OCI-LY7 (cell line): Measurements from ENCODE around the gene VDR.

Source experiments
- CTCF ChIP-seq: fragments of 200-600 bp; sonication (generic); conservative IDR thresholded peaks from 2 replicates; pipeline ENCODE4 v1.5.1; 2014; ENCODE audit warnings: mild to moderate bottlenecking, antibody characterized with exemption, low read length, moderate library complexity, mixed read lengths
- EZH2phosphoT487 ChIP-seq: fragments of 200-600 bp; sonication (generic); IDR thresholded peaks from 2 replicates; pipeline ENCODE4 v1.6.1; 2018; ENCODE audit warnings: low read depth, borderline replicate concordance, mild to moderate bottlenecking, mixed run types, antibody characterized with exemption, low read length, moderate library complexity, mixed read lengths

DNA sequence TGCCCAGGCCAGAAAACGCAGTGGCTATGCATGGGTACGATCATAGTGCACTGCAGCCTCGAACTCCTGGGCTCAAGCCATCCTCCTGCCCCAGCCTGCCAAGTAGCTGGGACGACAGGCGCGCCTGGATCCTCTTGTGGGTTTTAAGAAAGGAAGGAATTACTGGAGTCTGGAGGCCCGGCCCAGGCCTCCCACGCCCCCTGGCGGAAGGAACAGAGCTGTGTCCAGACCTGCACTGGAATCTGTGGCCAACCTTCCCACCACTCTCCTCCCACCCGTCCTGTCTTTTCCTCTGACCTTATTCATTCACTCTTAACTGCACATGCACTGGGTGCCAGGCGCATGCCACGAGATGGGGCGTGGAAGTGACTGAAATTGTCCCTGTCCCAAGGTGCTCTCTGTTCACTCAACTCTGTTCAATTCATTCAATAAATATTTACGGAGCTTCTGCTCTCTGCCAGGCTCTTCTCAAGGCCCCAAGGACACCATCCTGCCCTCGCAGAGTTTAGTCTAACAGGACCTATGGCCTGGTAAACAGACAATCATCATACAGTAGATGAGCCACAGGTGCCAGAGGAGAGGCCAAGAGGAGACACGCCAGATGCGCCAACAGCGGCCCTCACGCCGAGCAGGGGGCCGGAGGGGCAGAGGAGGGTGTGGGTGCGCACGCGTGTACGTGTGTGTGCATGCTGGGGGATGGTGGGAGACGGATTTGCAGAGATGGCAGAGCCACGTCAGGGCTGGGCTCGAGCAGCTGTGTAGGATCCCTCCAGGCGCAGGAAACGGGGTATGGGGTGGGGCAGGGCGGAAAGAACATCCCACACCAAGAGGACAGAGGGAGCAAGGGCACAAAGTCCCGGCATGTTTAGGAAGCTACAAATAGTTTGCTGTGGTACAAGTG, 44.9 kb upstream of the VDR start:
- TF ChIP-seq CTCF: peak; percentile 95
- no peak for TF ChIP-seq EZH2phosphoT487
